SU-DHL-6 (cell line): ENCODE data around the gene INTS15.

Experiments
- CTCF ChIP-seq: fragments of 200-600 bp; sonication (generic); IDR thresholded peaks from one replicate; pipeline ENCODE4 v1.5.1; 2017; ENCODE audit warnings: antibody characterized with exemption, mild to moderate bottlenecking, low read length, moderate library complexity; ENCODE audit not compliant: insufficient read depth, poor library complexity, severe bottlenecking
- EZH2phosphoT487 ChIP-seq: fragments of 200-600 bp; sonication (generic), shearing (Covaris generic); conservative IDR thresholded peaks from 2 replicates; pipeline ENCODE4 v1.6.1; 2018; ENCODE audit warnings: mild to moderate bottlenecking, antibody characterized with exemption, low read length, moderate library complexity, mixed read lengths

GRCh38 chr7:6648066-6648814 is 58.4 kb downstream of the INTS15 start:
- TF ChIP-seq CTCF = no peak
- no peak for TF ChIP-seq EZH2phosphoT487
